Fibroblast of villous mesenchyme (primary cell): ENCODE results near the gene RARB. TPM values are rescaled to one million over a fixed set of nuclear protein-coding genes. Genes with fewer than 3 reads are reported as not detected.

Source experiments
- DNase-seq: peaks from one replicate; pipeline ENCODE4 v3.0.0-alpha.2; 2010; ENCODE audit warnings: low read depth
- H3K4me3 ChIP-seq: 2 replicates; pipeline ENCODE4 v1.5.1; 2011; ENCODE audit warnings: low read depth, mild to moderate bottlenecking, low read length
- CTCF ChIP-seq: IDR thresholded peaks from 2 replicates; pipeline ENCODE4 v1.5.1; 2012; ENCODE audit warnings: low read depth, mild to moderate bottlenecking, low read length; ENCODE audit not compliant: insufficient read depth
- total RNA-seq: library from RNA; depleted of rRNA; stranded (reverse); fragments of >200 nt; gene quantifications from 2 replicates; pipeline ENCODE4 v1.2.3, GENCODE V29; 2012

The RARB gene
- total RNA-seq, 1 donor = 21.6 TPM

- no peak overlapping the region for H3K4me3 ChIP-seq
- DNase-seq = no peak
- no peak for TF ChIP-seq CTCF
Measured at GRCh38 chr3:25432176-25432720, 4.2 kb downstream of the RARB start.

- TF ChIP-seq CTCF = no peak
- H3K4me3 ChIP-seq = no peak overlapping the region
- DNase-seq = no peak
Measured at GRCh38 chr3:25433106-25433505, 5.0 kb downstream of the RARB start.

GRCh38 chr3:25433868-25434267 lies 5.8 kb downstream of the RARB start:
- TF ChIP-seq CTCF = no peak
- no peak for DNase-seq
- no peak overlapping the region for H3K4me3 ChIP-seq

GRCh38 chr3:25437953-25438352 lies 9.9 kb downstream of the RARB start:
- no peak for TF ChIP-seq CTCF
- DNase-seq = no peak
- no peak overlapping the region for H3K4me3 ChIP-seq

- no peak for TF ChIP-seq CTCF
- H3K4me3 ChIP-seq = no peak overlapping the region
- peak; percentile 19 for DNase-seq
Measured at GRCh38 chr3:25438791-25439555, 10.9 kb downstream of the RARB start.

GRCh38 chr3:25441234-25441856 lies 13.3 kb downstream of the RARB start:
- peak; percentile 71 for TF ChIP-seq CTCF
- H3K4me3 ChIP-seq = no peak overlapping the region
- DNase-seq = no peak

- TF ChIP-seq CTCF = no peak
Measured at GRCh38 chr3:25442486-25442885, 14.4 kb downstream of the RARB start.

More at GRCh38 chr3:25442486-25442885, 14.4 kb downstream of the RARB start:
- DNase-seq = no peak
- H3K4me3 ChIP-seq = no peak overlapping the region
